Measurements from ENCODE around the gene NCAM1.

DNA sequence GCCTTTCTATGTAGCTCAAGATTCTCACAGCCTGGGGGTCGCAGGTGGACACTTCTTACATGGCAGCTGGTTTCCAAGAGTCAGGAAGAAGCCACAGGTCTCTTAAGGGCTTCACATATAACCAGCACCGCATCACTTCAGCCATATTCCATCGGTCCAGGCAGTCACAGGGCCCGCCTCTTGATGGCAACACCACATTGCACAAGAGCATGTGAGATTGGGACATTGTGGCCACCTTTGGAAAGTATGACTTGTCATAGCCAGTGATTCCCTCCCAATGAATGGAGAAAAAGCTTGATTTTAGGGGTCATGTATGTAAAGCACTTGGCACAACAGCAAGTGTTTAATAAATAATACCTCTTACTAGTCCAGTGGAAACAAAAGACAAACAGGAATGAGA is 98.3 kb downstream of the NCAM1 start:
- TF ChIP-seq CTCF (IDR thresholded peaks at IDR 0.05) (no peak), POLR2A (IDR thresholded peaks at IDR 0.05) (no peak)
